Measurements from ENCODE around the gene VPS35L.

GRCh38 chr16:19710191-19710908 lies 154.8 kb downstream of the VPS35L start:
- TF ChIP-seq CTCF (IDR thresholded peaks at IDR 0.05; ENCODE audit: insufficient read depth, low read depth, low read length), result no peak
- TF ChIP-seq EZH2 (IDR thresholded peaks at IDR 0.05; ENCODE audit: insufficient read depth, low read length), result no peak

All from astrocyte (in vitro differentiated cells and primary cell).